ENCODE data around the gene MSL1. TPM values are rescaled to one million over a fixed set of nuclear protein-coding genes. Genes with fewer than 3 reads are reported as not detected.

Gene MSL1
- total and polyA plus RNA-seq, 2 of the 13 experiments (the other 11 are each of a cell fraction or from before 2014, with no cell fraction given), result 63.8 to 88.5 TPM

DNA sequence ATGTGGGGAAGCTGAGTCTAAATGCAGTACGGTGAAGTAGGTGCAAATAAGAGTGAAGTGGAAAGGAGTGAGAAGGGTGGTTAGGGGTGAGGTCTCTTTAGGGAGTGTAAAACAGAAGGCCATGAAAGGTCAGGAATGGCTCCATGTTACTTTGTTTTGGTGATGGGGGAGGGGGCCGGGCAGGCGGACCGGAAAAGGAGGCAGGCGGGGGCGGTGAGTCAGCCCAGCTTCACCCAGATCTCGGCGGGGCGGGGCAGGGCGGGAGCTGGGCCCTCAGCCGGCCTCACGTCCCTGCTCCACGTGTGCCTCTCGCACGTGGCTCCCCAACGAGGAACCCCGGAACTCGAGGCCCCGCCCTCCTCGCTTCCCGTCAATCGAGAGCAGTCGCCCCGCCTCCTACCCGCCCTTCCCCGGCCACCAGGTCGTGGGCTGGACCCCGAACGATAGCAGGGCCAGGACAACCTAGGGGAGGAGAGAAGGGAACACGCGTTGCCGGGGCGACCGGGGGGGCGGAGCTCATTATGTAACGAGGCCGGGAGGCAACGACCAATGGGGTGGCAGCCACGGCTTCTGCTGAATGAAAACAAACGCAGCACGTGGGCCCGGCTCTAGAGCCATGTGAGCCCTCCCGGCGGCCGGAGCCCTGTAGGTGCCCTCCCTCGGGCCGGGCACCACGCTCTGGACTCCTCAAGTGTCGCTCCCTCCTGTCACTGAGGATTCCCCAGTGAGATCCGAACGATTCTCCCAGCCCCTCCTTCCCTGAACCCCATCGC is 22.7 kb upstream of the MSL1 start (continued):
- TF ChIP-seq REPIN1 (CRISPR knock-in tag; IDR thresholded peaks at IDR 0.05; ENCODE audit: borderline replicate concordance, low read depth) (peak; percentile 65; the same call in 1 of the 2 replicates), MXD4 (CRISPR knock-in tag; IDR thresholded peaks at IDR 0.05) (peak; percentile 100), HNRNPL (IDR thresholded peaks at IDR 0.05; ENCODE audit: low read depth, low read length) (no peak), YEATS4 (CRISPR knock-in tag; IDR thresholded peaks at IDR 0.05; ENCODE audit: borderline replicate concordance) (peak; percentile 97), PHF5A (CRISPR knock-in tag; IDR thresholded peaks at IDR 0.05; ENCODE audit: low read depth, unreplicated experiment) (peak; percentile 96), ZNF296 (CRISPR knock-in tag; conservative IDR thresholded peaks at IDR 0.05) (no peak), ZNF652 (CRISPR knock-in tag; IDR thresholded peaks at IDR 0.05; ENCODE audit: borderline replicate concordance, low read depth) (peak; percentile 59; the same call in 1 of the 2 replicates), TBX2 (CRISPR knock-in tag; IDR thresholded peaks at IDR 0.05; ENCODE audit: borderline replicate concordance) (peak; percentile 97), DNMT3B (CRISPR knock-in tag; conservative IDR thresholded peaks at IDR 0.05) (peak; percentile 94), ZNF746 (CRISPR knock-in tag; IDR thresholded peaks at IDR 0.05) (peak; percentile 97), CENPT (CRISPR knock-in tag; IDR thresholded peaks at IDR 0.05; ENCODE audit: low read depth) (no peak; the same call in 1 of the 2 replicates), HMGXB4 (CRISPR knock-in tag; IDR thresholded peaks at IDR 0.05; ENCODE audit: borderline replicate concordance in 1 of 2, low read depth in 1 of 2) (peak in 1 of 2 experiments; percentile 88; a peak in 2 of 4 replicates), SRSF9 (IDR thresholded peaks at IDR 0.05; ENCODE audit: borderline replicate concordance, insufficient read depth, low read depth, low read length, poor library complexity, severe bottlenecking) (no peak), ZNF232 (CRISPR knock-in tag; IDR thresholded peaks at IDR 0.05; ENCODE audit: borderline replicate concordance) (peak; percentile 77; the same call in 1 of the 2 replicates), KAT2B (IDR thresholded peaks at IDR 0.05; ENCODE audit: borderline replicate concordance, low read depth, low read length) (no peak), KMT2B (CRISPR knock-in tag; IDR thresholded peaks at IDR 0.05) (peak; percentile 82; the same call in 1 of the 2 replicates)
- TF ChIP-seq, protein P1, sequence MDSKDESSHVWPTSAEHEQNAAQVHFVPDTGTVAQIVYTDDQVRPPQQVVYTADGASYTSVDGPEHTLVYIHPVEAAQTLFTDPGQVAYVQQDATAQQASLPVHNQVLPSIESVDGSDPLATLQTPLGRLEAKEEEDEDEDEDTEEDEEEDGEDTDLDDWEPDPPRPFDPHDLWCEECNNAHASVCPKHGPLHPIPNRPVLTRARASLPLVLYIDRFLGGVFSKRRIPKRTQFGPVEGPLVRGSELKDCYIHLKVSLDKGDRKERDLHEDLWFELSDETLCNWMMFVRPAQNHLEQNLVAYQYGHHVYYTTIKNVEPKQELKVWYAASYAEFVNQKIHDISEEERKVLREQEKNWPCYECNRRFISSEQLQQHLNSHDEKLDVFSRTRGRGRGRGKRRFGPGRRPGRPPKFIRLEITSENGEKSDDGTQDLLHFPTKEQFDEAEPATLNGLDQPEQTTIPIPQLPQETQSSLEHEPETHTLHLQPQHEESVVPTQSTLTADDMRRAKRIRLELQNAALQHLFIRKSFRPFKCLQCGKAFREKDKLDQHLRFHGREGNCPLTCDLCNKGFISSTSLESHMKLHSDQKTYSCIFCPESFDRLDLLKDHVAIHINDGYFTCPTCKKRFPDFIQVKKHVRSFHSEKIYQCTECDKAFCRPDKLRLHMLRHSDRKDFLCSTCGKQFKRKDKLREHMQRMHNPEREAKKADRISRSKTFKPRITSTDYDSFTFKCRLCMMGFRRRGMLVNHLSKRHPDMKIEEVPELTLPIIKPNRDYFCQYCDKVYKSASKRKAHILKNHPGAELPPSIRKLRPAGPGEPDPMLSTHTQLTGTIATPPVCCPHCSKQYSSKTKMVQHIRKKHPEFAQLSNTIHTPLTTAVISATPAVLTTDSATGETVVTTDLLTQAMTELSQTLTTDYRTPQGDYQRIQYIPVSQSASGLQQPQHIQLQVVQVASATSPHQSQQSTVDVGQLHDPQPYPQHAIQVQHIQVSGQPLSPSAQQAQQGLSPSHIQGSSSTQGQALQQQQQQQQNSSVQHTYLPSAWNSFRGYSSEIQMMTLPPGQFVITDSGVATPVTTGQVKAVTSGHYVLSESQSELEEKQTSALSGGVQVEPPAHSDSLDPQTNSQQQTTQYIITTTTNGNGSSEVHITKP (CRISPR knock-in tag; IDR thresholded peaks at IDR 0.05; ENCODE audit: low read depth), result peak; percentile 86
- TF ChIP-seq, protein P2, sequence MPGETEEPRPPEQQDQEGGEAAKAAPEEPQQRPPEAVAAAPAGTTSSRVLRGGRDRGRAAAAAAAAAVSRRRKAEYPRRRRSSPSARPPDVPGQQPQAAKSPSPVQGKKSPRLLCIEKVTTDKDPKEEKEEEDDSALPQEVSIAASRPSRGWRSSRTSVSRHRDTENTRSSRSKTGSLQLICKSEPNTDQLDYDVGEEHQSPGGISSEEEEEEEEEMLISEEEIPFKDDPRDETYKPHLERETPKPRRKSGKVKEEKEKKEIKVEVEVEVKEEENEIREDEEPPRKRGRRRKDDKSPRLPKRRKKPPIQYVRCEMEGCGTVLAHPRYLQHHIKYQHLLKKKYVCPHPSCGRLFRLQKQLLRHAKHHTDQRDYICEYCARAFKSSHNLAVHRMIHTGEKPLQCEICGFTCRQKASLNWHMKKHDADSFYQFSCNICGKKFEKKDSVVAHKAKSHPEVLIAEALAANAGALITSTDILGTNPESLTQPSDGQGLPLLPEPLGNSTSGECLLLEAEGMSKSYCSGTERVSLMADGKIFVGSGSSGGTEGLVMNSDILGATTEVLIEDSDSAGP (CRISPR knock-in tag; IDR thresholded peaks at IDR 0.05; ENCODE audit: borderline replicate concordance), result peak; percentile 79
- TF ChIP-seq, protein P3, sequence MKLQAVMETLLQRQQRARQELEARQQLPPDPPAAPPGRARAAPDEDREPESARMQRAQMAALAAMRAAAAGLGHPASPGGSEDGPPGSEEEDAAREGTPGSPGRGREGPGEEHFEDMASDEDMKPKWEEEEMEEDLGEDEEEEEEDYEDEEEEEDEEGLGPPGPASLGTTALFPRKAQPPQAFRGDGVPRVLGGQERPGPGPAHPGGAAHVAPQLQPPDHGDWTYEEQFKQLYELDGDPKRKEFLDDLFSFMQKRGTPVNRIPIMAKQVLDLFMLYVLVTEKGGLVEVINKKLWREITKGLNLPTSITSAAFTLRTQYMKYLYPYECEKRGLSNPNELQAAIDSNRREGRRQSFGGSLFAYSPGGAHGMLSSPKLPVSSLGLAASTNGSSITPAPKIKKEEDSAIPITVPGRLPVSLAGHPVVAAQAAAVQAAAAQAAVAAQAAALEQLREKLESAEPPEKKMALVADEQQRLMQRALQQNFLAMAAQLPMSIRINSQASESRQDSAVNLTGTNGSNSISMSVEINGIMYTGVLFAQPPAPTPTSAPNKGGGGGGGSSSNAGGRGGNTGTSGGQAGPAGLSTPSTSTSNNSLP (IDR thresholded peaks at IDR 0.05; ENCODE audit: low read depth, low read length), result 0 out of 2 replicates have a peak, but pooled peaks have one; percentile 6
